HepG2 (cell line): ENCODE results near the gene ITPK1. TPM values are rescaled to one million over a fixed set of nuclear protein-coding genes. Genes with fewer than 3 reads are reported as not detected.
A peak's percentile ranks its signal among the peaks of the same experiment; 100 is the strongest.

Experiments
- AFF4 ChIP-seq: sonication (generic); formaldehyde crosslinking; IDR thresholded peaks from 2 replicates; pipeline ENCODE4 v1.4.0; 2020; ENCODE audit warnings: missing genetic modification reagents
- GATA4 ChIP-seq: sonication (generic); IDR thresholded peaks from 2 replicates; pipeline ENCODE4 v1.6.1; 2016; ENCODE audit warnings: antibody characterized with exemption, low read depth, borderline replicate concordance
- GTF2F1 ChIP-seq: fragments of 150-350 bp; IDR thresholded peaks from 2 replicates; pipeline ENCODE4 v1.6.1; 2014; ENCODE audit warnings: low read length
- NFIC ChIP-seq: IDR thresholded peaks from 2 replicates; pipeline ENCODE4 v1.6.1; 2012; ENCODE audit warnings: mild to moderate bottlenecking, low read length, inconsistent platforms
- NKX3-1 ChIP-seq: sonication (generic); formaldehyde crosslinking; IDR thresholded peaks from 2 replicates; pipeline ENCODE4 v1.5.0; 2020; ENCODE audit warnings: missing genetic modification reagents
- RERE ChIP-seq: IDR thresholded peaks from 2 replicates; pipeline ENCODE4 v1.6.1; 2016; ENCODE audit warnings: low read depth, missing genetic modification reagents, missing compliant biosample characterization
- SATB2 ChIP-seq: sonication (generic); formaldehyde crosslinking; IDR thresholded peaks from 2 replicates; pipeline ENCODE4 v1.5.0; 2020; ENCODE audit warnings: missing genetic modification reagents
- SIX1 ChIP-seq: sonication (generic); formaldehyde crosslinking; IDR thresholded peaks from 2 replicates; pipeline ENCODE4 v1.4.0; 2020; ENCODE audit warnings: missing genetic modification reagents, borderline replicate concordance
- ZNF414 ChIP-seq: sonication (generic); formaldehyde crosslinking; IDR thresholded peaks from 2 replicates; pipeline ENCODE4 v1.5.0; 2020; ENCODE audit warnings: missing genetic modification reagents
- ZNF530 ChIP-seq: sonication (generic); formaldehyde crosslinking; IDR thresholded peaks from 2 replicates; pipeline ENCODE4 v1.5.0; 2020; ENCODE audit warnings: low read depth, mild to moderate bottlenecking, missing genetic modification reagents
- ZNF646 ChIP-seq: sonication (generic); formaldehyde crosslinking; IDR thresholded peaks from 2 replicates; pipeline ENCODE4 v1.9.0; 2021; ENCODE audit warnings: mild to moderate bottlenecking, missing genetic modification reagents
- ZSCAN29 ChIP-seq: sonication (generic); formaldehyde crosslinking; conservative IDR thresholded peaks from 2 replicates; pipeline ENCODE4 v1.4.0; 2020; ENCODE audit warnings: mild to moderate bottlenecking, missing genetic modification reagents
- polyA plus RNA-seq, 8 experiments: library from polyadenylated mRNA; depleted of rRNA in 3 of 8; stranded (reverse) in 7 of 8; unstranded in 1 of 8; fragments of >200 nt; fragmentation: Illumina TruSeq in 4 of 8; extraction: Trizol in 4 of 8; gene quantifications; 2 replicates each; pipeline versions ENCODE4 v1.2.1 to v1.2.3, GENCODE V29; 2011 to 2016; ENCODE audit warnings: low read depth in 4 of 8, missing spikeins in 1 of 8, mixed read lengths in 1 of 8; ENCODE audit not compliant: insufficient read depth in 1 of 8
- total RNA-seq, 5 experiments: library from RNA; depleted of rRNA; stranded (reverse); fragments of >200 nt; fragmentation: Illumina TruSeq; extraction: Trizol; gene quantifications; 2 replicates each; pipeline ENCODE4 v1.2.3, GENCODE V29; 2016; ENCODE audit warnings: low read depth in 1 of 5

The ITPK1 gene
- total and polyA plus RNA-seq, 2 of the 13 experiments (the other 11 are each of a cell fraction or from before 2014, with no cell fraction given): 20.5 to 47.5 TPM

- no peak for TF ChIP-seq SIX1 (CRISPR knock-in tag)
- peak; percentile 96 for TF ChIP-seq NKX3-1 (CRISPR knock-in tag)
- no peak for TF ChIP-seq GTF2F1
- TF ChIP-seq ZNF646: no peak
- peak; percentile 93 for TF ChIP-seq SATB2 (CRISPR knock-in tag)
- no peak for TF ChIP-seq ZSCAN29
- TF ChIP-seq AFF4 (CRISPR knock-in tag): no peak
- no peak for TF ChIP-seq ZNF530
- TF ChIP-seq NFIC: no peak
- no peak for TF ChIP-seq GATA4
- 0 out of 2 replicates have a peak, but pooled peaks have one; percentile 38 for TF ChIP-seq RERE (CRISPR knock-in tag)
- 0 out of 2 replicates have a peak, but pooled peaks have one; percentile 30 for TF ChIP-seq ZNF414 (CRISPR knock-in tag)
These were observed 192.6 kb downstream of the ITPK1 start, which contains the start of gene CHGA (continued) for GRCh38 chr14:92922883-92923743.
